Loucy (cell line): ENCODE results near the gene C14orf119.

Source experiments
- CTCF ChIP-seq: fragments of 200-600 bp; sonication (generic); conservative IDR thresholded peaks from 2 replicates; pipeline ENCODE4 v1.5.1; 2014; ENCODE audit warnings: mild to moderate bottlenecking, antibody characterized with exemption, low read length
- EZH2phosphoT487 ChIP-seq: fragments of 200-600 bp; IDR thresholded peaks from 2 replicates; pipeline ENCODE4 v1.6.1; 2018; ENCODE audit warnings: antibody characterized with exemption, mild to moderate bottlenecking, moderate library complexity, borderline replicate concordance

- TF ChIP-seq CTCF (no peak), EZH2phosphoT487 (no peak)
Measured at GRCh38 chr14:23078692-23079116, 16.6 kb upstream of the C14orf119 start.
